HepG2 (cell line): Measurements from ENCODE around the gene TMIGD2. TPM values are rescaled to one million over a fixed set of nuclear protein-coding genes. Genes with fewer than 3 reads are reported as not detected.

Experiments used
- ATAC-seq: fragments of 200-7000 bp; cut with Tn5 transposase; 3 replicates; pipeline ENCODE4 v1.9.1; 2020; ENCODE audit warnings: mild to moderate bottlenecking, moderate library complexity
- BruUV-seq: library from RNA; stranded (reverse); fragments of 400-500 nt; replicated peaks from 2 replicates; lab custom pipeline; 2021; lab: Mats Ljungman, UMichigan
- CTCF ChIA-PET: fragments of 300-600 bp; formaldehyde crosslinking; extraction: SDS; loops from one replicate; lab custom pipeline; 2021; ENCODE audit warnings: low total read pairs, inconsistent platforms, low intra/inter-chr PET ratio; lab: Yijun Ruan, JAX
- POLR2A ChIA-PET: fragments of 350-600 bp; sonication (Branson Sonifier 250); formaldehyde crosslinking; loops from one replicate; lab custom pipeline; 2020; ENCODE audit warnings: antibody characterized with exemption, inconsistent platforms; lab: Yijun Ruan, JAX
- DNase-seq: peaks from one replicate; pipeline ENCODE4 v3.0.0-alpha.2; 2015; ENCODE audit warnings: low spot score
- FAIRE-seq: peaks from 3 replicates; lab custom pipeline; 2011; peaks lifted over from hg19 to GRCh38; lab: Jason Lieb, UNC
- H2AFZ ChIP-seq: one replicate; pipeline ENCODE4 v1.6.1; 2011; ENCODE audit warnings: low read length, inconsistent platforms
- H3K27ac ChIP-seq: fragments of 300-600 bp; 3 replicates; pipeline ENCODE4 v1.8.0; 2011; ENCODE audit warnings: mixed run types, mild to moderate bottlenecking, mixed read lengths, low read length, inconsistent platforms; ENCODE audit not compliant: insufficient read depth; ENCODE audit errors: extremely low read length
- H3K27me3 ChIP-seq, 2 experiments: fragments of 200-600 bp in 1 of 2; 2 replicates in 1 of 2; 3 replicates in 1 of 2; pipeline versions ENCODE4 v1.6.0 to v1.8.0; 2011; ENCODE audit warnings: low read length in 2 of 2, mild to moderate bottlenecking in 2 of 2, moderate library complexity in 2 of 2, inconsistent platforms in 1 of 2; ENCODE audit not compliant: insufficient read depth in 2 of 2, control insufficient read depth in 1 of 2
- H3K36me3 ChIP-seq, 2 experiments: fragments of 200-600 bp in 1 of 2; replicated peaks in 1 of 2; 2 replicates in 1 of 2; 3 replicates in 1 of 2; pipeline versions ENCODE4 v1.5.1 to v1.8.0; 2011; ENCODE audit warnings: low read length in 2 of 2, inconsistent platforms in 1 of 2; ENCODE audit not compliant: insufficient read depth in 2 of 2, control insufficient read depth in 1 of 2
- H3K4me1 ChIP-seq: 2 replicates; pipeline ENCODE4 v1.5.1; 2012; ENCODE audit warnings: low read length, inconsistent platforms; ENCODE audit not compliant: insufficient read depth
- H3K4me2 ChIP-seq: 2 replicates; pipeline ENCODE4 v1.6.0; 2011; ENCODE audit warnings: low read depth, low read length, inconsistent platforms
- H3K4me3 ChIP-seq, 3 experiments: fragments of 200-600 bp in 1 of 3; sonication (generic), shearing (Covaris generic) in 1 of 3; replicated peaks in 1 of 3; 2 replicates each; pipeline ENCODE4 v1.5.1; 2011 to 2016; ENCODE audit warnings: low read length in 3 of 3, inconsistent platforms in 2 of 3, low read depth in 2 of 3, mild to moderate bottlenecking in 2 of 3, control low read depth in 1 of 3, mixed read lengths in 1 of 3; ENCODE audit not compliant: insufficient read depth in 1 of 3
- H3K79me2 ChIP-seq: one replicate; pipeline ENCODE4 v1.6.1; 2011; ENCODE audit warnings: low read length, inconsistent platforms; ENCODE audit not compliant: insufficient read depth
- H3K9ac ChIP-seq: 2 replicates; pipeline ENCODE4 v1.6.0; 2011; ENCODE audit warnings: mild to moderate bottlenecking, low read depth, low read length, inconsistent platforms; ENCODE audit not compliant: insufficient read depth
- H3K9me3 ChIP-seq: 2 replicates; pipeline ENCODE4 v1.5.1; 2012; ENCODE audit warnings: mild to moderate bottlenecking, low read length
- H4K20me1 ChIP-seq: 2 replicates; pipeline ENCODE4 v1.6.0; 2011; ENCODE audit warnings: inconsistent platforms, mild to moderate bottlenecking, low read length, moderate library complexity; ENCODE audit not compliant: insufficient read depth
- RNF219 ChIP-seq: sonication (generic); formaldehyde crosslinking; IDR thresholded peaks from 2 replicates; pipeline ENCODE4 v1.5.0; 2020; ENCODE audit warnings: mild to moderate bottlenecking, missing genetic modification reagents
- SPEN ChIP-seq: sonication (generic); formaldehyde crosslinking; IDR thresholded peaks from 2 replicates; pipeline ENCODE4 v1.5.1; 2020; ENCODE audit warnings: low read depth, mild to moderate bottlenecking, missing genetic modification reagents
- ZNF790 ChIP-seq: sonication (generic); formaldehyde crosslinking; IDR thresholded peaks from 2 replicates; pipeline ENCODE4 v1.8.0; 2022; ENCODE audit warnings: missing genetic modification reagents, mild to moderate bottlenecking, borderline replicate concordance
- whole genome bisulfite sequencing: methylation state at CpG from one replicate; pipeline ENCODE4 v1.1.6; 2017; ENCODE audit warnings: low lambda C conversion rate; 5-methylcytosine and 5-hydroxymethylcytosine counted together
- in situ Hi-C: cut with HindIII; loops from 2 replicates; pipeline ENCODE4 v1.10.0; 2017; ENCODE audit warnings: low pct_unique_long_range_greater_than_20kb; ENCODE audit not compliant: extremely low pct_ligation_motif_present
- intact Hi-C: fragments of 100-400 bp; cut with micrococcal nuclease; formaldehyde crosslinking; loops from one replicate; pipeline ENCODE4 v1.10.0; 2022; ENCODE audit not compliant: unreplicated experiment
- polyA plus RNA-seq, 8 experiments: library from polyadenylated mRNA; depleted of rRNA in 3 of 8; stranded (reverse) in 7 of 8; unstranded in 1 of 8; fragments of >200 nt; fragmentation: Illumina TruSeq in 4 of 8; extraction: Trizol in 4 of 8; gene quantifications; 2 replicates each; pipeline versions ENCODE4 v1.2.1 to v1.2.3, GENCODE V29; 2011 to 2016; ENCODE audit warnings: low read depth in 4 of 8, missing spikeins in 1 of 8, mixed read lengths in 1 of 8; ENCODE audit not compliant: insufficient read depth in 1 of 8
- total RNA-seq, 5 experiments: library from RNA; depleted of rRNA; stranded (reverse); fragments of >200 nt; fragmentation: Illumina TruSeq; extraction: Trizol; gene quantifications; 2 replicates each; pipeline ENCODE4 v1.2.3, GENCODE V29; 2016; ENCODE audit warnings: low read depth in 1 of 5

TMIGD2 gene
- total and polyA plus RNA-seq, 2 of the 13 experiments (the other 11 are each of a cell fraction or from before 2014, with no cell fraction given): 0.11 to 1.0 TPM

GRCh38 chr19:4318460-4318859 lies 16.3 kb upstream of the TMIGD2 start (continued):
- no peak for TF ChIP-seq RNF219

- H2AFZ ChIP-seq: no peak overlapping the region
- ATAC-seq: no peak
- no peak for DNase-seq
- intact Hi-C loops: no loop called here
- H3K4me3 ChIP-seq: no peak overlapping the region
- TF ChIP-seq SPEN: no peak
- no peak for TF ChIP-seq ZNF790
- no peak for TF ChIP-seq RNF219
- TF ChIP-seq, all 625 proteins: peak for 0
- Histone ChIP-seq H3K4me1 (peaks cover 15% of the 10 kb centered on the region), H3K9ac (no peak overlapping the region), H3K9me3 (no peaks in the 10 kb centered on the region), H3K4me2 (no peak overlapping the region; the same call in 1 of the 2 replicates), H3K36me3 (no peaks in the 10 kb centered on the region), H4K20me1 (no peaks in the 10 kb centered on the region), H3K79me2 (no peaks in the 10 kb centered on the region), H3K27me3 (0 out of 5 replicates have a peak, but pooled peaks cover 0 to 1% of the 10 kb centered on the region in 2 experiments), H3K27ac (no peak overlapping the region)
- ChIA-PET CTCF (no interaction called here), POLR2A (interaction anchor here (0.8 kb wide), 1 partner anchor 25 kb away, joined by 3 read pairs; no protein-coding TSS in a partner anchor)
- in situ Hi-C loops: no loop called here
- no TSS peak for BruUV-seq
- 46% methylated on average over 7 of the region's 9 CpGs for WGBS
- FAIRE-seq: no peak
These were observed 14.8 kb upstream of the TMIGD2 start for GRCh38 chr19:4316956-4317355.
